DOHH2 (cell line): ENCODE data around the gene CD300LF.

Experiments used
- H3F3A ChIP-seq: fragments of 200-600 bp; sonication (generic), shearing (Covaris generic); 2 replicates; pipeline ENCODE4 v1.6.0; 2016; ENCODE audit warnings: antibody characterized with exemption, mild to moderate bottlenecking; ENCODE audit not compliant: control insufficient read depth, insufficient read depth
- H3K27ac ChIP-seq: fragments of 200-600 bp; sonication (generic); 2 replicates; pipeline ENCODE4 v1.5.1; 2014; ENCODE audit warnings: low read depth, mild to moderate bottlenecking, low read length, moderate library complexity
- H3K27me3 ChIP-seq: fragments of 200-600 bp; sonication (generic); 2 replicates; pipeline ENCODE4 v1.6.1; 2014; ENCODE audit warnings: mild to moderate bottlenecking, low read length, mixed read lengths; ENCODE audit not compliant: control insufficient read depth
- H3K36me3 ChIP-seq: fragments of 200-600 bp; sonication (generic); 2 replicates; pipeline ENCODE4 v1.6.1; 2014; ENCODE audit warnings: mild to moderate bottlenecking, low read length, moderate library complexity, mixed read lengths; ENCODE audit not compliant: control insufficient read depth
- H3K4me1 ChIP-seq: fragments of 200-600 bp; sonication (generic); 2 replicates; pipeline ENCODE4 v1.6.1; 2014; ENCODE audit warnings: mild to moderate bottlenecking, low read length, mixed read lengths; ENCODE audit not compliant: control insufficient read depth
- H3K4me2 ChIP-seq: fragments of 200-600 bp; sonication (generic); 2 replicates; pipeline ENCODE4 v1.6.0; 2014; ENCODE audit warnings: mild to moderate bottlenecking, low read length, moderate library complexity
- H3K4me3 ChIP-seq: fragments of 200-600 bp; sonication (generic); 2 replicates; pipeline ENCODE4 v1.5.1; 2014; ENCODE audit warnings: mild to moderate bottlenecking, low read length, mixed read lengths
- H3K79me2 ChIP-seq: fragments of 200-600 bp; sonication (generic); 2 replicates; pipeline ENCODE4 v1.6.1; 2014; ENCODE audit warnings: mild to moderate bottlenecking, low read length, mixed read lengths; ENCODE audit not compliant: control insufficient read depth
- H3K9me2 ChIP-seq: fragments of 200-600 bp; sonication (generic); replicated peaks from 2 replicates; pipeline ENCODE4 v1.6.1; 2014; ENCODE audit warnings: mild to moderate bottlenecking, low read length, mixed read lengths; ENCODE audit not compliant: control insufficient read depth
- H3K9me3 ChIP-seq: fragments of 200-600 bp; sonication (generic); 2 replicates; pipeline ENCODE4 v1.6.1; 2014; ENCODE audit warnings: antibody characterized with exemption, low read length, mixed read lengths; ENCODE audit not compliant: control insufficient read depth, insufficient read depth
- H4K20me1 ChIP-seq: fragments of 200-600 bp; sonication (generic); 2 replicates; pipeline ENCODE4 v1.6.0; 2014; ENCODE audit warnings: low read depth, mild to moderate bottlenecking, antibody characterized with exemption, low read length, moderate library complexity; ENCODE audit not compliant: control insufficient read depth, insufficient read depth
- CTCF ChIP-seq: fragments of 200-600 bp; sonication (generic); IDR thresholded peaks from one replicate; pipeline ENCODE4 v1.5.1; 2014; ENCODE audit warnings: antibody characterized with exemption, mild to moderate bottlenecking, low read depth, low read length; ENCODE audit not compliant: poor library complexity, severe bottlenecking
- EZH2phosphoT487 ChIP-seq: fragments of 200-600 bp; sonication (generic); IDR thresholded peaks from 2 replicates; pipeline ENCODE4 v1.6.1; 2017; ENCODE audit warnings: borderline replicate concordance, mild to moderate bottlenecking, antibody characterized with exemption, low read length, moderate library complexity, mixed read lengths

The CD300LF gene

GRCh38 chr17:74750039-74750326 is 37.3 kb upstream of the CD300LF start:
- no peaks in the 10 kb centered on the region for H3K27me3 ChIP-seq
- no peaks in the 10 kb centered on the region; the same call in 1 of the 2 replicates for H3F3A ChIP-seq
- H3K79me2 ChIP-seq: peaks cover 52% of the 10 kb centered on the region

DNA sequence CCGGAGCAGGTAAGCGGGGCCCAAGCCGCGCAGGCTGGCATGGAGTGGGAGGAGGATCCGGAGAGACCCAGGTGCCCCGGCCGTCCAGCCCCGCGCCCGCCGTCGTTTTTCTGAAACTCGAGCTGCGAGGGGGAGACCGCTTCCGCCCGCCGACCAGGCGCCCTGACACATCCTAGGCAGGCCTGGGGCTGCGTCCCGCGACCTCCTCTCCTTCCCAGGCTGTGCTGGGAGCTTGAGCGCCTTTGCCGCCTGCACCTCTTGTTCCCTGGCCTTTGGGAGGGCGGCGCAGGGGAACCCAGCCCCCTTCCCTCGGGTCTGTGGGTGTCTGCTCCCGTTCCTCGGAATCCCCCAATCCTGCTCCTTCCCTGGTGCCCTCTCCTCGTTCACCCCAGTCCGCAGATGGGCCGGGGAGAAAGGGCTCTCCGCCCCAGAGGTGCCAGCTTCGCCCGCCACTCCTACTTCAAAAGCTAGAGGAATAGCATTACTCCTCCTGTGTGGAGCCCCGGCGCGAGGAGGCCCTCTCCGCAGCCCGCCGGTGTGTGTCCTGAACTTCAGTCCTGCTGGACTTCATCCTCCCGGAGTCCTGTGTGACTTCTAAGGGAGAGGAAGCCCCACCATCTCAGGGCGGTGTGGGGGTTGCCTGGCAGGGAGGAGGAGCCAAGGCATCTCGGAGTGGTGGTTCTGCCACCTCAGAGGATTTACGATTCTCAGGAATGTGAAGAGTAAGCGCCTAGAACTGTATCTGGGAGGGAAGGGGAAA is 36.7 kb upstream of the CD300LF start:
- H4K20me1 ChIP-seq: peaks cover 17% of the 10 kb centered on the region

More at GRCh38 chr17:74750039-74750326, 37.3 kb upstream of the CD300LF start:
- H3K4me3 ChIP-seq: peak overlapping the region; percentile 88
- no peak overlapping the region for H3K27ac ChIP-seq
- H3K9me2 ChIP-seq: no peaks in the 10 kb centered on the region
- H3K4me2 ChIP-seq: peak overlapping the region; percentile 74
- peaks cover 18% of the 10 kb centered on the region for H4K20me1 ChIP-seq
- H3K9me3 ChIP-seq: no peaks in the 10 kb centered on the region
- TF ChIP-seq EZH2phosphoT487 (no peak), CTCF (no peak)
- peaks cover 26% of the 10 kb centered on the region for H3K4me1 ChIP-seq
- peaks cover 6% of the 10 kb centered on the region for H3K36me3 ChIP-seq

GRCh38 chr17:74748529-74749278 is 36.0 kb upstream of the CD300LF start, which contains the start of gene NHERF1:
Gene NHERF1 (plus strand): TSS chr17:74748628. CDS start chr17:74748847, 219 bp downstream.
- H3K4me2 ChIP-seq: peak within 1 kb of the TSS; percentile 74
- TF ChIP-seq EZH2phosphoT487 (no peak), CTCF (peak; percentile 55)
- no peaks in the 10 kb centered on the region for H3K9me3 ChIP-seq
- H3K27me3 ChIP-seq: no peaks in the 10 kb centered on the region
- H3F3A ChIP-seq: no peaks in the 10 kb centered on the region; the same call in 1 of the 2 replicates
- no peaks in the 10 kb centered on the region for H3K9me2 ChIP-seq
- peak within 1 kb of the TSS; percentile 88 for H3K4me3 ChIP-seq
- peak within 1 kb of the TSS; percentile 51 for H3K27ac ChIP-seq
- peaks cover 6% of the 10 kb centered on the region for H3K36me3 ChIP-seq
- peaks cover 47% of the 10 kb centered on the region for H3K79me2 ChIP-seq
- H4K20me1 ChIP-seq: peaks cover 17% of the 10 kb centered on the region
- peaks cover 34% of the 10 kb centered on the region for H3K4me1 ChIP-seq

More for the DNA sequence above, 36.7 kb upstream of the CD300LF start:
- Histone ChIP-seq H3K79me2 (peaks cover 47% of the 10 kb centered on the region), H3K27me3 (no peaks in the 10 kb centered on the region), H3K27ac (no peak overlapping the region), H3F3A (no peaks in the 10 kb centered on the region; the same call in 1 of the 2 replicates), H3K9me3 (no peaks in the 10 kb centered on the region), H3K4me2 (peak overlapping the region; percentile 74), H3K9me2 (no peaks in the 10 kb centered on the region), H3K4me3 (peak overlapping the region; percentile 88), H3K4me1 (peaks cover 31% of the 10 kb centered on the region), H3K36me3 (peaks cover 6% of the 10 kb centered on the region)
- TF ChIP-seq EZH2phosphoT487: no peak
- TF ChIP-seq CTCF: no peak
